ENCODE data around the gene SNX10. TPM values are rescaled to one million over a fixed set of nuclear protein-coding genes. Genes with fewer than 3 reads are reported as not detected.

The SNX10 gene
- total and polyA plus RNA-seq, 2 donors: 15.9 TPM

GRCh38 chr7:26397332-26397731 lies 105.7 kb downstream of the SNX10 start:
- Histone ChIP-seq H3K27me3 (ENCODE audit: control insufficient read depth in 2 of 2, insufficient read depth in 1 of 2, low read length in 1 of 2) (peaks cover 8 to 32% of the 10 kb centered on the region in 2 donors), H3K36me3 (ENCODE audit: control insufficient read depth in 2 of 2, insufficient read depth in 2 of 2, low read length in 1 of 2) (no peaks in the 10 kb centered on the region), H3K4me3 (ENCODE audit: low read length in 2 of 2) (no peak overlapping the region), H3K4me1 (ENCODE audit: control insufficient read depth in 2 of 2, insufficient read depth in 2 of 2, low read length in 2 of 2) (peaks cover 3 to 17% of the 10 kb centered on the region in 2 donors), H3K9me3 (ENCODE audit: control insufficient read depth in 2 of 2, insufficient read depth in 1 of 2, low read length in 1 of 2) (no peaks in the 10 kb centered on the region), H3K27ac (ENCODE audit: low read depth in 1 of 2, low read length in 1 of 2) (no peak overlapping the region)
- no peak for DNase-seq (ENCODE audit: low read depth in 6 of 9, low spot score in 9 of 9)
- WGBS: 87% methylated on average over 7 of the region's 7 CpGs

- Histone ChIP-seq H3K27ac (ENCODE audit: low read depth in 1 of 2, low read length in 1 of 2) (peak overlapping the region; percentile 32 to 58), H3K9me3 (ENCODE audit: control insufficient read depth in 2 of 2, insufficient read depth in 1 of 2, low read length in 1 of 2) (no peaks in the 10 kb centered on the region), H3K27me3 (ENCODE audit: control insufficient read depth in 2 of 2, insufficient read depth in 1 of 2, low read length in 1 of 2) (peaks cover 8 to 32% of the 10 kb centered on the region in 2 donors), H3K4me1 (ENCODE audit: control insufficient read depth in 2 of 2, insufficient read depth in 2 of 2, low read length in 2 of 2) (peaks cover 3 to 17% of the 10 kb centered on the region in 2 donors), H3K36me3 (ENCODE audit: control insufficient read depth in 2 of 2, insufficient read depth in 2 of 2, low read length in 1 of 2) (no peaks in the 10 kb centered on the region), H3K4me3 (ENCODE audit: low read length in 2 of 2) (peak overlapping the region; percentile 41 to 63)
- WGBS: 5% methylated on average over 38 of the region's 38 CpGs
- DNase-seq (ENCODE audit: low read depth in 6 of 9, low spot score in 9 of 9): peak in 6 of 9 donors; percentile 9 to 56 (median 20)
Observed at GRCh38 chr7:26397796-26398426, 106.2 kb downstream of the SNX10 start.

GRCh38 chr7:26398427-26398755 lies 106.7 kb downstream of the SNX10 start:
- under 1% methylated on average over 36 of the region's 36 CpGs for WGBS
- H3K4me1 ChIP-seq (ENCODE audit: control insufficient read depth in 2 of 2, insufficient read depth in 2 of 2, low read length in 2 of 2): peaks cover 3 to 17% of the 10 kb centered on the region in 2 donors
- peak overlapping the region; percentile 58 to 82 for H3K27ac ChIP-seq (ENCODE audit: low read depth in 1 of 2, low read length in 1 of 2)
- H3K9me3 ChIP-seq (ENCODE audit: control insufficient read depth in 2 of 2, insufficient read depth in 1 of 2, low read length in 1 of 2): no peaks in the 10 kb centered on the region
- peak overlapping the region; percentile 52 to 63 for H3K4me3 ChIP-seq (ENCODE audit: low read length in 2 of 2)
- DNase-seq (ENCODE audit: low read depth in 6 of 9, low spot score in 9 of 9): peak in 2 of 9 donors; percentile 24 to 33
- peaks cover 8 to 32% of the 10 kb centered on the region in 2 donors for H3K27me3 ChIP-seq (ENCODE audit: control insufficient read depth in 2 of 2, insufficient read depth in 1 of 2, low read length in 1 of 2)
- H3K36me3 ChIP-seq (ENCODE audit: control insufficient read depth in 2 of 2, insufficient read depth in 2 of 2, low read length in 1 of 2): no peaks in the 10 kb centered on the region

- Histone ChIP-seq H3K27me3 (ENCODE audit: control insufficient read depth in 2 of 2, insufficient read depth in 1 of 2, low read length in 1 of 2) (peaks cover 8 to 32% of the 10 kb centered on the region in 2 donors), H3K27ac (ENCODE audit: low read depth in 1 of 2, low read length in 1 of 2) (peak overlapping the region; percentile 66 to 82), H3K4me3 (ENCODE audit: low read length in 2 of 2) (peak overlapping the region; percentile 52 to 63), H3K9me3 (ENCODE audit: control insufficient read depth in 2 of 2, insufficient read depth in 1 of 2, low read length in 1 of 2) (no peaks in the 10 kb centered on the region), H3K4me1 (ENCODE audit: control insufficient read depth in 2 of 2, insufficient read depth in 2 of 2, low read length in 2 of 2) (peaks cover 3 to 17% of the 10 kb centered on the region in 2 donors), H3K36me3 (ENCODE audit: control insufficient read depth in 2 of 2, insufficient read depth in 2 of 2, low read length in 1 of 2) (no peaks in the 10 kb centered on the region)
- peak in 6 of 9 donors; percentile 17 to 65 (median 28) for DNase-seq (ENCODE audit: low read depth in 6 of 9, low spot score in 9 of 9)
- 2% methylated on average over 52 of the region's 52 CpGs for WGBS
Observed at GRCh38 chr7:26398756-26399509, 107.3 kb downstream of the SNX10 start.

GRCh38 chr7:26399736-26400135 lies 108.1 kb downstream of the SNX10 start:
- H3K27me3 ChIP-seq (ENCODE audit: control insufficient read depth in 2 of 2, insufficient read depth in 1 of 2, low read length in 1 of 2): peaks cover 8 to 32% of the 10 kb centered on the region in 2 donors
- no peak overlapping the region for H3K27ac ChIP-seq (ENCODE audit: low read depth in 1 of 2, low read length in 1 of 2)
- DNase-seq (ENCODE audit: low read depth in 6 of 9, low spot score in 9 of 9): no peak
- no peak overlapping the region for H3K4me3 ChIP-seq (ENCODE audit: low read length in 2 of 2)
- H3K36me3 ChIP-seq (ENCODE audit: control insufficient read depth in 2 of 2, insufficient read depth in 2 of 2, low read length in 1 of 2): no peaks in the 10 kb centered on the region
- 98% methylated on average over 1 of the region's 1 CpG for WGBS
- H3K9me3 ChIP-seq (ENCODE audit: control insufficient read depth in 2 of 2, insufficient read depth in 1 of 2, low read length in 1 of 2): no peaks in the 10 kb centered on the region
- H3K4me1 ChIP-seq (ENCODE audit: control insufficient read depth in 2 of 2, insufficient read depth in 2 of 2, low read length in 2 of 2): peaks cover 3 to 17% of the 10 kb centered on the region in 2 donors

GRCh38 chr7:26403640-26404039 lies 112.0 kb downstream of the SNX10 start:
- Histone ChIP-seq H3K36me3 (ENCODE audit: control insufficient read depth in 2 of 2, insufficient read depth in 2 of 2, low read length in 1 of 2) (no peaks in the 10 kb centered on the region), H3K4me3 (ENCODE audit: low read length in 2 of 2) (no peak overlapping the region), H3K27ac (ENCODE audit: low read depth in 1 of 2, low read length in 1 of 2) (no peak overlapping the region), H3K27me3 (ENCODE audit: control insufficient read depth in 2 of 2, insufficient read depth in 1 of 2, low read length in 1 of 2) (peaks cover 3 to 12% of the 10 kb centered on the region in 2 donors), H3K9me3 (ENCODE audit: control insufficient read depth in 2 of 2, insufficient read depth in 1 of 2, low read length in 1 of 2) (no peaks in the 10 kb centered on the region), H3K4me1 (ENCODE audit: control insufficient read depth in 2 of 2, insufficient read depth in 2 of 2, low read length in 2 of 2) (peaks cover 3 to 10% of the 10 kb centered on the region in 2 donors)
- 98% methylated on average over 3 of the region's 3 CpGs for WGBS
- DNase-seq (ENCODE audit: low read depth in 6 of 9, low spot score in 9 of 9): no peak

GRCh38 chr7:26404189-26404996 lies 112.7 kb downstream of the SNX10 start:
- Histone ChIP-seq H3K9me3 (ENCODE audit: control insufficient read depth in 2 of 2, insufficient read depth in 1 of 2, low read length in 1 of 2) (no peaks in the 10 kb centered on the region), H3K4me1 (ENCODE audit: control insufficient read depth in 2 of 2, insufficient read depth in 2 of 2, low read length in 2 of 2) (peaks cover 0 to 4% of the 10 kb centered on the region in 2 donors), H3K27me3 (ENCODE audit: control insufficient read depth in 2 of 2, insufficient read depth in 1 of 2, low read length in 1 of 2) (peaks cover 3 to 5% of the 10 kb centered on the region in 2 donors), H3K4me3 (ENCODE audit: low read length in 2 of 2) (no peak overlapping the region), H3K36me3 (ENCODE audit: control insufficient read depth in 2 of 2, insufficient read depth in 2 of 2, low read length in 1 of 2) (no peaks in the 10 kb centered on the region), H3K27ac (ENCODE audit: low read depth in 1 of 2, low read length in 1 of 2) (no peak overlapping the region)
- WGBS: 96% methylated on average over 10 of the region's 10 CpGs
- DNase-seq (ENCODE audit: low read depth in 6 of 9, low spot score in 9 of 9): no peak

- Histone ChIP-seq H3K9me3 (ENCODE audit: control insufficient read depth in 2 of 2, insufficient read depth in 1 of 2, low read length in 1 of 2) (no peaks in the 10 kb centered on the region), H3K4me3 (ENCODE audit: low read length in 2 of 2) (no peak overlapping the region), H3K27ac (ENCODE audit: low read depth in 1 of 2, low read length in 1 of 2) (no peak overlapping the region), H3K4me1 (ENCODE audit: control insufficient read depth in 2 of 2, insufficient read depth in 2 of 2, low read length in 2 of 2) (no peaks in the 10 kb centered on the region), H3K27me3 (ENCODE audit: control insufficient read depth in 2 of 2, insufficient read depth in 1 of 2, low read length in 1 of 2) (no peaks in the 10 kb centered on the region), H3K36me3 (ENCODE audit: control insufficient read depth in 2 of 2, insufficient read depth in 2 of 2, low read length in 1 of 2) (no peaks in the 10 kb centered on the region)
- no peak for DNase-seq (ENCODE audit: low read depth in 6 of 9, low spot score in 9 of 9)
- WGBS: 98% methylated on average over 2 of the region's 2 CpGs
Observed at GRCh38 chr7:26406433-26406832, 114.8 kb downstream of the SNX10 start.

Measured in thymus (tissue), 11 donors.